Cerebellar cortex (tissue), 1 donor: ENCODE data around the gene CRADD.
A peak's percentile ranks its signal among the peaks of the same experiment; 100 is the strongest.
"Not testable (repeated sequence)": the region's sequence is repeated elsewhere in the genome, so short reads cannot be mapped to it uniquely, and the experiment has no call there.

Experiments
- DNase-seq: peaks from one replicate; pipeline ENCODE4 v3.0.0-alpha.2; 2015; ENCODE audit warnings: low spot score

Gene CRADD

DNA sequence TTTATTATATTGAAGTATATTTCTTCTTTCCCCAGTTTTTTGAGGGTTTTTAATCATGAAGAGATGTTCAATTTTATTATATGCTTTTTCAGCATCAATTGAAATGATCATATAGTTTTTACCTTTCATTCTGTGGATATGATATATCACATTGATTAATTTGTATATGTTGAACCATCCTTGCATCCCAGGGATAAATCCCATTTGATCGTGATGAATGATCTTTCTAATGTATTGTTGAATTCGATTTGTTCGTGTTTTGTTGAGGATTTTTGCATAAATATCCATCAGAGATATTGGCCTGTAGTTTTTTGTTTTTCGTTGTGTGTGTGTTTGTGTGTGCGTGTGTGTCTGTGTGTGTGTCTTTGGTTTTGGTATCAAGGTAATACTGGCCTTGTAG is 196.4 kb downstream of the CRADD start:
- DNase-seq: no peak

GRCh38 chr12:93875157-93875556 is 198.0 kb downstream of the CRADD start:
- DNase-seq: no peak

GRCh38 chr12:93876360-93876759 is 199.2 kb downstream of the CRADD start:
- no peak for DNase-seq

- DNase-seq: no peak
These were observed 200.3 kb downstream of the CRADD start for GRCh38 chr12:93877446-93877845.

DNA sequence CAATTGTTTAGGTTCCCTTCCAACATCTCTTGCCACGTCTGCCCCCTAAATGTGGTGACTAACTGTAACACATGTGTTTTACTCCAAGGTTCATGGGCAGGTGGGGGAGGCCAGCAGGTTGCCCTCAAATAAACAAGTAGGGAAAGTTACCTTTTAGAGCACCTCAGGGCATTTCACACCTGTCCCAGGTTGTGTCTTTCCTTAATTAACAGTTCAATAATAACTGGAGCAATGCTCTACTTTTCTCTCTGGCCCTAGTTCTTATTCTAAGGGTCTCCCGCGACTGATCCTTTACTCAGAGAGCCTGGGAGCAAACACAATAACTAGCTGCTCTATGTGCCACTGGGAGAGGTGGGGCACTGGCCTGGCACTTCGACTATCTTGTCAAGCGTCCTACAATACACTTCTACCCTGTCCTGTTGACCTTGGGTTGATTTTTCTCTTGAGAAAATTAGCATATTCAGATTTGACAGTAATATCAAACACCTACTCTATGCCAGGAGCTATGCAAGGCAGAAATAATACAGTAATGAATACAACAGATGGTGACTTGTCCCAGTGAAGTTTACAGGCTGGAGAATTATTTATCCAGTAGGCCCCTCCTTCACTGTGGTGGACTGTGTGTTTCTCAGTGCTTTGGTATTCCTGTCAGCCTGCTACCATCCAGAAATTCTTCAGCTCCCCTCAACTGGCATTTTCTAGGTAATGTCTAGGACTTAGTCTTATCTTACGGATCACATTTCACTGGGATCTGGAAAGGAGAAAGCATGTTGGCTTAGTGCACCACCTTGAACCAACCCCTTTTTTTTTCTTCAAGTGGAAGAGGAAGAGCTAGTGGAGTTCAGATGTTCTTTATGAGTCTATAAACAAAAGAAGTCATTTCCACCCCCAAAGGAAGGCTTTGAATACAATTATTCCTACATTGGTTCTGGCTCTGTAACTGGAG is 202.6 kb downstream of the CRADD start:
- DNase-seq: no peak

GRCh38 chr12:93880853-93881522 is 203.8 kb downstream of the CRADD start:
- DNase-seq: no peak

DNA sequence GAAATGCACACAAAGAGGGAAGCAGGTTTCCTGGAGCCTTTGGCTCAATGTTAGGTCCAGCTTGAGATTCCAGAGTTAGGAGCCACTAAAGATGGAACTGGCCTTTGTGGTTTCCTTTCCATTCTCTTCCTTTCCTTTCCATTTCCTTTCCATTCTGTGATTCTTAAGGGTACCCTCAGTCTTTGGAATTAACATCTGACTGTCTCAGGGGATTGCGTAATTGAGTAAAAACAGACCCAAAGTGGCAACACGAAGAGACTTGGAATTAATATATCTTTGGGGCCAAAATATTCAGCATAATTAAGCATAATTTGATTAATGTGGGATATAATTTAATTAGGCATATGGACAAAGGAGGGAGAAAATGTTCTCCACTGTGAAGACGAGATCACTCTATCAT is 205.6 kb downstream of the CRADD start:
- no peak for DNase-seq

DNA sequence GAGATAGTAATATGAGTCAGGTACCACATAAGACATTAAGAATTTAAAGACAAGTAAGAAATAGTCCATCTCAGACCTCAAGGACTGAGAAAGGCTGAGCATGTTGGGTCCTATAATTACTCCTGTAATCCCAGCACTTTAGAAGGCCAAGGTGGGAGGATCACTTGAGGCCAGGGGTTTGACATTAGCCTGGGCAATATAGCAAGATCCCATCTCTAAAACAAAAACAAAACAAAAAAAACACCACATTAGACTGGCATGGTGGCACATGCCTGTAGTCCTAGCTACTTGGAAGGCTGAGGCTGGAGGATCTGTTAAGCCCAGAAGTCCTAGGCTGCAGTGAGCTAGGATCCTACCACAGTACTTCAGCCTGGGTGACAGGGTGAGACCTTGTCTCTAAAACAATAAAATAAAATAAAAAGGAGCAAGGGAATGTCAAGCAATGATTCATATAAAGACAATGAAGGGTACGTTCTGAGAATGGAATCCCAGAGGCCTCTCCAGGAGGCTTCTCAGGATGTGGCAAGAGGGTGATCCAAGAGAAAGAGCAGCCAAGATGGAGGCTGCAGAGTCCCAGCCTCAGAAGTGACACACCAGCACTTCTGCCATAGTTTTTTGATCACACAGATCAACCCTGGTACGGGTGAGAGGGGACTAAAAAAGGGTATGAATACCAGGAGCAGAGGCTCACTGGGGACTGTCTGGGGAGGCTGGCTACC is 206.4 kb downstream of the CRADD start:
- no peak for DNase-seq

DNA sequence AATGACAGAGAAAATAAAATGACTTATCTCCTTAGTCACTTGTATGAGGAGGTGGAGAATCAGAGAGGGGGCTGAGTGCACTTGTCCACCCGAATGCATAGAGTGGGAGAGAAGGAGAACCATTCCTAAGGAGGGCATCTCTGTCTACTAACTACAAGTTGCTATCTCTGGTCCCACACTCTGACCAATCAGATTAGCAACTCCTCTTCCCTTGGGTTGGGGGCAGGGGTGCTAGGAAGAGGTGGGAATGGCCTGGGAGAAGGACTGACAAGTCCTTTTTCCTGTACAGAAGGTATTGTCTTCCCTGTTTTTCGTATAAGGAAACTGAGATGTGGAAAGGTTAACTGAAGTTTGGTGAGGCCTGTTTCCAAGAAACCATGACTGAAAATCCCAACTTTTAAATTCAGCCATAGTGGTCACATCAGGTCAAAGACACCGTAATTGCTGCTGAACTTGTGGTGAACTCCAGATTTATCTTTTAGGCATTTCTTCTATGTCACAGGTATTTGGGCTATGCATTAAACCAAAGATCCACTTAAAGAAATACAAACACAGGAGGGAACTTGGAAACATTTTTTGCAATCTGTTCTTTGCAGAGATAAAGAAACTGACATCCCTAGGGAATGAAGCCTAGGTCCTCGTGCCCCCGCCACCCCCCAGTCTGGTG is 207.8 kb downstream of the CRADD start:
- no peak for DNase-seq

DNA sequence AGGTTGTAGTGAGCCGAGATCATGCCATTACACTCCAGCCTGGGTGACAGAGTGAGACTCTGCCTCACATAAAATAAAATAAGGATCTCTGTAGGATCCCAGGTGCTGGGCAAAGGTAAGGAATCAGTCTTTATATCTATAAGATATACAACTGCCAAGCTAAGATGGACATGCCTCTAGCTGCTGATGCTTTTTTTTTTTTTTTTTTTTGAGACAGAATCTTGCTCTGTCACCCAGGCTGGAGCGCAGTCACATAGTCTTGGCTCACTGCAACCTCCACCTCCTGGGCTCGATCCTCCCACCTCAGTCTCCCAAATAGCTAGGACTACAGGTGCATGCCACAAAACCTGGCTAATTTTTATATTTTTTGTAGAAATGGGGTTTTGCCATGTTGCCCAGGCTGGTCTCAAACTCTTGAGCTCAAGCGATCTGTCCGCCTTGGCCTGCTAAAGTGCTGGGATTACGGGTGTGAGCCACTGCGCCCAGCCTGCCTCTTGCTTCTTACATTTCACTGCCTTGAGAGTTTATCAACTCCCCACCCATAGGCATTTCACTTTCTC is 208.9 kb downstream of the CRADD start:
- not testable (repeated sequence) for DNase-seq

DNA sequence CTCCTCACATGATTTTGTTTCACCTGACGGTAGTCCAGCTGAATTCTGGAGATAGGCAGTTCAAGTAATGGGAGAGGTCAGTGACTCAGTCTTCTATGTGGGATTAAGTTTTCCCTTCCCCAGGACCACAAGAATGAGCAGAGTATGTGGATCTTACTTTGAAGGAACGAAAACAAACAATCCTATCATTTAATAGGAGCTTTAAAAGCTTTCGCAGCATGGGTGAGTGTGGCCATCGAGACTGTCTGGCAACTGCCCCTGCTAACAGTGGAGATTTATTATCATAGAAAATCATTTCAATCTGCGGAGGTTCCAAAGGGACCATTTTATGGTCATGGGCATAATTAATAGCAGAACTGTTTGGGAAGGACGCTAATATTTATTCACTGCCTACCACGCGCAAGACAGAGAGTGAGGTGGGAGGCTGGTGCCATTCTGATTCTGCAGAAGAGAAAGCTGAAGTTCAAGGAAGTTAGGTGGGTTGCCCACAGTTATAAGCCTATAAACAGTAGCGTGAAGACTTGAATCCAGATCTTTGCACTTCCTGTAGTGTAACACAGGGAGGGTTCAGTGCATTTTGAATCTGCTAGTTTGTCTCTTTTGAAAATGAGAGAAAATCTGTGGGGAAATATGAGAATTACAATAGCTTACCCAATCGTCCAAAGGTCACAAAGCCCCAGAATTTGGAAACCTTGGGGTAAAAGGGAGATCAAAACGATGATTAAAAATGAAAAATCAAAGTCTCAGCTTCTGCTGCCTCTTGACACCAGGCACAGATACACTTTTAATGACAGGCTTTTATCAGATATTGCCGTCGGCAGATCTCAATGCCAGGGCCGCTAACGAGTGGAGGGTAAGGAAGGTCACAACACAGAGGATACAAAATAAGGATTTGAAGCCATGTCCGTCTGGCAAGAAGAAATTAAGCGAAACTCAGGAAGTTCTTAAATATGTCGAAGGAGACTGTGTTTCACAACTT is 209.6 kb downstream of the CRADD start:
- no peak for DNase-seq

DNA sequence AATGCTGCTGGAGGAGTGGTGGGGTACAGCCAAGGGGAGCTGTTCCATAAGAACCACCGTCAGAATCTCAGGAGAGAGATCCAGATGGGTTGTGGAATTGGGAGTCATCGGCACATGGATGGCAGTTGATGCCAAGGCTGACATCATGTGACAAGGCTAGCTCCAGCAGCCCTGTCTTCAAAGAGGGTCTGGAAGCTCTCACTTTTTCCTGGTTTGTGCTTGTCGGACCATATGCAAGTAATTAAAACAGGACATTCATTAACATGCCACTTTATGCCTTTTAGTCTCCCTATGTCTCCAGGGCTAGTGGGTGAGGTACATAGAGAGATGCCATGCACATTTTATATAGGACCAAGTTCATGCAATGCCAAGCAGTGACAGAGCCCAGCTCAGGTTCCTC is 211.8 kb downstream of the CRADD start:
- no peak for DNase-seq

- DNase-seq: no peak
These were observed 212.5 kb downstream of the CRADD start for GRCh38 chr12:93889516-93890212.

DNA sequence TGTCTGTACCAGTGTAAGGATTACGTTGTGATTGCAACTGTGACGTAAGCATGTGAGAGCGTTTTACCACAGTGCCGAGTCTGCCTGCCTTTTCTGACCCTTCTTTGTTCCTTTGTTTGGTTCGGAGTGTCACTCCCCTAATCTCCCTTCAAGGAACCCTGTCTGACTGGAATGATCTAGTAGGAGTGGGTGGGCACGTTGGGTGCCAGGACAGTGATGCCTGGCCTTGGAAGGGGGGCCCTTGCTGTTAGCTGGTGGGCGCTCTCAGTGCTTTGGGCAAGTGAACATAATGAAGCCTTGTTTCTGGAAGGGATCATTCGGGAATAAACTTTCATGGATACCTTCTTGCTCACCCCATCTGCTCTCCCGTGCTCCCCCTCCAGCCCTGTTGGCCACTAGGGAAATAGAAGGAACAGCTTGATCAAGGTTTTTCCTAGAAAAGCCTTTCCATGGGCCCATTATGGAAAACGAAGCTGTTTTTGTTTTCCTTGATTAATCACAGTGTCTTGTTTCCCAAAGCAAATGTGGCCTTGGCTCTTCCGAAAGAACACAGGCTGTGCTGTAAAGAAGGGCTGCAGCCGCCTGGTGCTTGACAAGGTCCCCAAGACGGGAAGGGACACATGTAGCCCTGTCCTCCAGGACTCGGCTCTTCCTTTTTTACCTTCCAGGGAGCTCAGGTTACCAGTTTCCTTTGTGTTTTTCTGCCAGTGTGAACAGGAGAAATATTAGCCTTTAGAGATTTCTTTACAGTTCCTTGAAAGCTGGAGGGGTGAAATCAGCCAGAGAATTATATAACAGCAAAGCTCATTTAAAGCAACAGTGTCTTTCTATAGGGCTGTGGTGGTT is 215.5 kb downstream of the CRADD start:
- DNase-seq: no peak

- DNase-seq: peak; percentile 80
These were observed 217.4 kb downstream of the CRADD start for GRCh38 chr12:93894391-93895088.

GRCh38 chr12:93895089-93895445 is 217.9 kb downstream of the CRADD start:
- no peak for DNase-seq

GRCh38 chr12:93896427-93896826 is 219.3 kb downstream of the CRADD start:
- no peak for DNase-seq

- no peak for DNase-seq
These were observed 219.8 kb downstream of the CRADD start for GRCh38 chr12:93896952-93897351.
